ENCODE data around the gene SSR3.
A peak's percentile ranks its signal among the peaks of the same experiment; 100 is the strongest.

Gene SSR3

GRCh38 chr3:156535162-156535627 lies 19.7 kb downstream of the SSR3 start:
- DNase-seq: peak; percentile 96

- peak; percentile 38 for DNase-seq
Measured at GRCh38 chr3:156533205-156533604, 21.7 kb downstream of the SSR3 start.

GRCh38 chr3:156532730-156533129 lies 22.2 kb downstream of the SSR3 start:
- no peak for DNase-seq

GRCh38 chr3:156530980-156531379 lies 23.9 kb downstream of the SSR3 start:
- DNase-seq: no peak

GRCh38 chr3:156527060-156527459 lies 27.9 kb downstream of the SSR3 start:
- DNase-seq: no peak

- DNase-seq: no peak
Measured at GRCh38 chr3:156525808-156526207, 29.1 kb downstream of the SSR3 start.

DNA sequence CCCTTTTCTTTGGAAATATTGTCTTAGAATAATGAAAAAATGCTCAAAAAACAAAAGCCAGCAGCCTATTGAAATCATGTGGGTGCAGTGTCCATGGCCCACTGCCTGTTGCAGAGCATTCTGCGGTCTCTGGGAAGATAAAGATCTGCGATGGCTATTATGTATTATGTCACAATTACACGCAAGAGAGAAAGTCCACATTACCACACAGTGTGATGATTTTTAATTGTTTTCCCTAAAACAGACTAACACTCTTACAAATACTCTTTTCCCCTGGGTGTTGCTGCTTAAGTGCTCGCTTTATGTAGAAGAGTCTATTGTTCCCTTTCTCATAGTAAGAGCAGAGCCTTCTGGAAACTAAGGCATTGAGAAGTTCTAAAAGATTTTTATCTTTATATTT lies 32.2 kb downstream of the SSR3 start:
- DNase-seq: peak; percentile 28

- no peak for DNase-seq
Measured at GRCh38 chr3:156519758-156520162, 35.2 kb downstream of the SSR3 start.

DNA sequence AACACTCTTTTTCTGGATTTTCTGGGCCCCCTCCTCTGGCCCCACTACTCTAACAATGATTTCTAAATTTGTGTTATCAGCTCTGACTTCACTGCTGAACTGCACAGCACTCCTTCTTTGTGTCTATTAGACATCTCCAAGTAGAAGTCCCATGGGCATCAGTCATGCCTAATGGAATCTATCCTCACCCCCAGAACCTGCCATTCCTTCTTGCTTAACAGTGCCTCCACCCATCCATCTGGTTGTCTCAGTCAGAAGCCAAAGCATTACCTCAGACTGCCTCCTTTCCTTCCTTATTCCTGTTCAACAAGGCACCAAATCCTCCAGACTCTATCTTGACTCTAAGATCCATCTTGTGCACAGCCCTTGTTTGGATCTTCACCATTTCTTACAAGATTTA lies 36.2 kb downstream of the SSR3 start:
- peak; percentile 67 for DNase-seq

GRCh38 chr3:156516961-156517360 lies 38.0 kb downstream of the SSR3 start:
- DNase-seq: peak; percentile 31

GRCh38 chr3:156516284-156516683 lies 38.6 kb downstream of the SSR3 start:
- no peak for DNase-seq

- DNase-seq: no peak
Measured at GRCh38 chr3:156513619-156514018, 41.3 kb downstream of the SSR3 start.

DNA sequence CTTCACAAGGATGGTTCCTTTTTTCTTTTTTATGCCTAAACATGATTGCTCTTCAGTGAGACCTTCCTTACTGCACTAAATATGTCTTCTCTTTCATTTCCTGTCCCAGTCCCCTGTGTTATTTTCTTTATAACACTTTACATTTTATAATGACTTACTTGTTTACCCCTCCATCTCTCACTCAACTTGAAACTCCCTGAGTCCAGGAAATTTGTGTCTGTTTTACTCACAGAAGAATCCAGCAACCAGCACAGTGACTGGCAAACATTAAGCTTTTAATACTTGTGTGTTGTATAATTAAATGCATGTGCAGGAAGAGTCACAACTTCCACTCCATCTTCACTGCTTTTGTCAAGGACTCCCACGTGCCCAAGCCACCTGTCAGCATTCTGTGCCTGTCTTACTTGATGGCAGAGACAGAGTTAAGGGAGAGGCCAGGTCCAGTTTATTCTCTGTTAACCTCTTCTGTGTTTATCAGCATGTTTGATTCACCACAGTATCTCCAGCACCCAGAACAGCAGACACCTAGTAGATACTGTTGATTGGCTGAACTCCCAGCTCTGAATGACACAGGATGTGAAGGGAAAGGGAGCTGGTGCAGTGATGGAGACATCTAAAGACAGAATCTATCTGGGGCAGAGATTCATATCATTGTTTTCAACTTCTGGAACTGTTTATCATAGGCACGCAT lies 42.8 kb downstream of the SSR3 start:
- DNase-seq: no peak

DNA sequence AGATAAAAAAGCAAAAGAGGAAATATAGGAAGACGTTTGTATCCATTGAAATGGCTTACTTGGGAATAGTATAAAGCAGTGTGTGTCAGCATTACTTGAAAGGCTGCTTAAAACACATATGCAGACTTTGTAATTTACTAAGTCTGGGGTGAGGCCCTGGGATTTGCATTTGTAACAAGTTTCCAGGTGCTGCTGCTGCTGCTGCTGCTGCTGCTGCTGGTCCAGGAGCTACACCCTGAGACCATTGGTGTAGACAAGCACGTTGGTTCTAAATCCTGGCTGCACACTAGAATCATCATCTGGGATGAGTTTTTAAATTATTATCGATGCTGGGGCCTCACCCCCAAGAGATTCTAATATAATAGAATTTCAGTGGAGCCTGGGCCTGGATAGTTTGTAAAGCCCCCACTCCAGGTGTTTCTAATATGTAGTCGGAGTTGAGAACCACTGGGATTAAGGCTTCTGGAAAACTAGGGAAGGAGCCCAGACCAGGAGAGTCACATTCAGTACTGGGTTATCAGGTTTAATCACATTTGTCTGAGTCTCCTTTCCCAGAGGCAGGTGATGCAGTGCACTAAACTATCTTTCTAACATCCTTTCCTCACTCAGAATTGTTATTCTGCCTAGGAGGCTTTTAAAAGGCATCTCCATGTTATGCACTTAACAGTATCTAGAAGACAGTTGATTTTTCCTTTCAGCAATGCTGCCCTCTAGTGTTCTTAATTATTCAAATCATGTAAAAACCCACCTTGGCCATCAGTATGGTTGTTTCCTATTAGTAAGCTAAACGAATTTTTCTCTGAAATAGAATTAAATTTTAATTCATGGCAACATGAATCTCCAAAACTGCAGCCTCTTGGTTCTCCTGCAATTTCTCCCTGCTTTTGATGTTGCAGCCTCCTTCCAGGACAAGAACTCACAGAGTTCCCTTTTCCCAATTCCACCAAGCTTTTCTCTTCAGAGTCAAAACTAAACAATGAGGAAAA lies 45.4 kb downstream of the SSR3 start:
- peak; percentile 64 for DNase-seq

GRCh38 chr3:156507285-156507684 lies 47.6 kb downstream of the SSR3 start:
- DNase-seq: peak; percentile 48

GRCh38 chr3:156498307-156498706 lies 56.6 kb downstream of the SSR3 start:
- DNase-seq: no peak

- peak; percentile 80 for DNase-seq
Measured at GRCh38 chr3:156497326-156497725, 57.6 kb downstream of the SSR3 start.

DNA sequence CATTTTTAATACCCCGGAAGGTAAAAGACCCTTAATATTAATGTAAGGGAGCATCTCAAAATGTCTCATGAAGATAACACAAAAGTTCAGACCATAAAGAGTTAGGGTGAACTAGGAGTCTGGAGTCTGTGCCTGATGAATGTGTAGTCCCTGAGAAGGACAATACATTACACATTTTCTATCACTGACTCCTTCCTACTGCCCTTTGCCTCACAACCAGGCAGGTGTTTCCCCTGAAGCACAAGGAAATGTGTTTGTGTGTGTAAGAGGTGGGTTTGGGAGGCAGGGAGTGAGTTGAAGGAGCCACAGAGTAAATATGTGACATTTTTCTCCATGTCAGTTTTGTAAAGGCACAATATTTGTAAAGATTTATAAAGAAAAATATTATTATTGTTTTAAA lies 59.1 kb downstream of the SSR3 start:
- no peak for DNase-seq

DNA sequence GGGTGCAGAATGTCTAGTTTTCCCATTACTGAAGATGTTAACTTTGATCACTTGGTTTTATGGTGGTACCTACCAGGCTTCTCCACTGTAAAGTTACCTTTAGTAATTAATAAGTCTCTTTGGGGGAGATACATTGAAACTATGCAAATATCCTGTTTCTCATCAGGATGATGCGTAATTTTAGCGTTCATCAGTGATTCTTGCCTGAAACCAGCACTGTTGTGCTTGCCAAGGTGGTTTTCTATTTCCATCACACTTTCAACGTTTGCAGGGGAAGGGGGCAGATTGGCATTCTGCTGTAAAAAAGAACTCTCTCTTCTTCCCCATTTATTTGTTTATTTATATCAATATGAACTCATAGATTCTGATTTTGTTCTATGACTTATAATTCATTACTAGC lies 61.0 kb downstream of the SSR3 start:
- DNase-seq: no peak

GRCh38 chr3:156492801-156493261 lies 62.1 kb downstream of the SSR3 start:
- DNase-seq: peak; percentile 87

DNA sequence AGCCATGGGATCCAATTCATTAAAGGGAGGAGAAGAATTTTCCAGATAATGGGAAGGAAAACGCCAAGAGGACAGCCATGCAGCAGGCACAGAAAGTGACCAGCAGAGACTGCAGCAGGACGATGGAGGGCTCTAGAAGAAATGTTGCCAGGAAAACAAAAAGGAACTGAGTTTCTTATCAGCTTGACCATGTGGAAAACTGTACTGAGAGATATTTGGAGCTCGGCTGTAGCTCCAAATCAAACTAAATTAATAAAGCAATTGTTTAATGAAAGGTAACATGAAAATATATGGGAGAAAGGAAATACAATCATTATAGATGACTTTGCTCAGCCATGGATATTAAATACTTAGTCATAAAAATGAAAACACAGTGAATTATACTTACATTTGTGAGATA lies 63.7 kb downstream of the SSR3 start:
- DNase-seq: no peak
